IMR-90 (cell line): ENCODE measurements around the gene RGS19. TPM values are rescaled to one million over a fixed set of nuclear protein-coding genes. Genes with fewer than 3 reads are reported as not detected.
A peak's percentile ranks its signal among the peaks of the same experiment; 100 is the strongest.

Source experiments
- ATAC-seq: fragments of 200-7000 bp; cut with Tn5 transposase; 2 replicates; pipeline ENCODE4 v1.9.1; 2020; ENCODE audit warnings: low read depth, mild to moderate bottlenecking, moderate library complexity
- BruUV-seq: library from RNA; stranded (reverse); fragments of 400-500 nt; replicated peaks from 2 replicates; lab custom pipeline; 2021; lab: Mats Ljungman, UMichigan
- CTCF ChIA-PET: fragments of 300-600 bp; formaldehyde crosslinking; extraction: SDS; loops from one replicate; lab custom pipeline; 2021; ENCODE audit warnings: antibody characterized with exemption; lab: Yijun Ruan, JAX
- POLR2A ChIA-PET: fragments of 300-600 bp; sonication (Branson Sonifier 250); formaldehyde crosslinking; loops from one replicate; lab custom pipeline; 2022; ENCODE audit warnings: antibody characterized with exemption; ENCODE audit not compliant: unreplicated experiment; lab: Charles Lee
- DNase-seq: peaks from one replicate; pipeline ENCODE4 v3.0.0; 2013
- H2AFZ ChIP-seq: replicated peaks from 2 replicates; pipeline ENCODE3; 2013; ENCODE audit warnings: low read length, mild to moderate bottlenecking; ENCODE audit not compliant: poor library complexity
- H2AK5ac ChIP-seq: 2 replicates; pipeline ENCODE4 v1.6.1; 2013; ENCODE audit warnings: low read depth, low read length, inconsistent platforms
- H2AK9ac ChIP-seq: replicated peaks from 2 replicates; pipeline ENCODE3; 2013; ENCODE audit warnings: mild to moderate bottlenecking, low read depth, low read length, moderate library complexity; ENCODE audit not compliant: poor library complexity
- H2BK120ac ChIP-seq: 2 replicates; pipeline ENCODE4 v1.6.1; 2013; ENCODE audit warnings: low read depth, low read length, inconsistent platforms
- H2BK15ac ChIP-seq: 3 replicates; pipeline ENCODE4 v1.6.1; 2013; ENCODE audit warnings: low read depth, low read length, inconsistent platforms
- H2BK20ac ChIP-seq: 2 replicates; pipeline ENCODE4 v1.6.1; 2013; ENCODE audit warnings: low read depth, mild to moderate bottlenecking, inconsistent platforms, low read length, moderate library complexity
- H2BK5ac ChIP-seq: 2 replicates; pipeline ENCODE4 v1.6.1; 2013; ENCODE audit warnings: mild to moderate bottlenecking, low read depth, low read length, inconsistent platforms; ENCODE audit not compliant: poor library complexity, severe bottlenecking
- H3K14ac ChIP-seq: replicated peaks from 2 replicates; pipeline ENCODE4 v1.6.1; 2013; ENCODE audit warnings: low read depth, low read length, inconsistent platforms
- H3K18ac ChIP-seq: 2 replicates; pipeline ENCODE4 v1.6.1; 2013; ENCODE audit warnings: low read depth, low read length, control low read depth
- H3K23ac ChIP-seq: 2 replicates; pipeline ENCODE4 v1.6.1; 2013; ENCODE audit warnings: low read depth, low read length, inconsistent platforms
- H3K27ac ChIP-seq: 2 replicates; pipeline ENCODE4 v1.5.1; 2013; ENCODE audit warnings: mild to moderate bottlenecking, control low read depth, low read length; ENCODE audit not compliant: insufficient read depth
- H3K27me3 ChIP-seq: 2 replicates; pipeline ENCODE4 v1.6.1; 2013; ENCODE audit warnings: low read length; ENCODE audit not compliant: control insufficient read depth, insufficient read depth
- H3K36me3 ChIP-seq: 2 replicates; pipeline ENCODE4 v1.6.1; 2013; ENCODE audit warnings: low read length, mixed read lengths; ENCODE audit not compliant: control insufficient read depth, insufficient read depth
- H3K4ac ChIP-seq: 2 replicates; pipeline ENCODE4 v1.6.1; 2013; ENCODE audit warnings: low read depth, low read length, inconsistent platforms
- H3K4me1 ChIP-seq: 2 replicates; pipeline ENCODE4 v1.6.1; 2013; ENCODE audit warnings: low read length, mixed read lengths; ENCODE audit not compliant: control insufficient read depth, insufficient read depth
- H3K4me2 ChIP-seq: 2 replicates; pipeline ENCODE4 v1.6.1; 2013; ENCODE audit warnings: low read depth, mild to moderate bottlenecking, control low read depth, low read length, moderate library complexity
- H3K4me3 ChIP-seq: 2 replicates; pipeline ENCODE4 v1.5.1; 2013; ENCODE audit warnings: low read depth, mild to moderate bottlenecking, control low read depth, low read length, moderate library complexity; ENCODE audit not compliant: insufficient read depth
- H3K56ac ChIP-seq: 2 replicates; pipeline ENCODE4 v1.6.1; 2013; ENCODE audit warnings: low read length, inconsistent platforms; ENCODE audit not compliant: insufficient read depth; ENCODE audit errors: extremely low read depth
- H3K79me1 ChIP-seq, 2 experiments: 2 replicates each; pipeline ENCODE4 v1.6.1; 2013; ENCODE audit warnings: low read length in 2 of 2, inconsistent platforms in 1 of 2, low read depth in 1 of 2
- H3K9ac ChIP-seq: 2 replicates; pipeline ENCODE4 v1.6.1; 2013; ENCODE audit warnings: low read depth, low read length, control low read depth
- H3K9me1 ChIP-seq: 2 replicates; pipeline ENCODE4 v1.6.1; 2013; ENCODE audit warnings: low read length, inconsistent platforms; ENCODE audit not compliant: insufficient read depth
- H3K9me3 ChIP-seq: 2 replicates; pipeline ENCODE4 v1.6.1; 2013; ENCODE audit warnings: low read length; ENCODE audit not compliant: control insufficient read depth, insufficient read depth
- H4K20me1 ChIP-seq: 2 replicates; pipeline ENCODE4 v1.6.1; 2013; ENCODE audit warnings: low read length, inconsistent platforms; ENCODE audit not compliant: insufficient read depth
- H4K5ac ChIP-seq: 2 replicates; pipeline ENCODE4 v1.6.1; 2013; ENCODE audit warnings: mild to moderate bottlenecking, low read depth, low read length, control low read depth
- H4K8ac ChIP-seq, 2 experiments: 2 replicates each; pipeline ENCODE4 v1.6.1; 2013; ENCODE audit warnings: low read depth in 2 of 2, low read length in 2 of 2, control low read depth in 1 of 2, inconsistent platforms in 1 of 2
- H4K91ac ChIP-seq: 2 replicates; pipeline ENCODE4 v1.6.1; 2013; ENCODE audit warnings: low read depth, low read length, inconsistent platforms; ENCODE audit not compliant: insufficient read depth
- BHLHE40 ChIP-seq: fragments of 150-350 bp; IDR thresholded peaks from 2 replicates; pipeline ENCODE4 v1.6.1; 2016; ENCODE audit warnings: mild to moderate bottlenecking, low read depth, low read length
- CEBPB ChIP-seq: IDR thresholded peaks from 2 replicates; pipeline ENCODE4 v1.6.1; 2012; ENCODE audit warnings: low read depth, low read length, improper control_type of control experiment
- CHD1 ChIP-seq: IDR thresholded peaks from 2 replicates; pipeline ENCODE4 v1.6.1; 2012; ENCODE audit warnings: low read depth, low read length, improper control_type of control experiment
- FOS ChIP-seq: fragments of 150-350 bp; IDR thresholded peaks from 2 replicates; pipeline ENCODE4 v1.6.1; 2016; ENCODE audit warnings: low read depth, low read length
- MAFK ChIP-seq: IDR thresholded peaks from 2 replicates; pipeline ENCODE4 v1.6.1; 2012; ENCODE audit warnings: low read depth, low read length, improper control_type of control experiment
- MAZ ChIP-seq: IDR thresholded peaks from 2 replicates; pipeline ENCODE4 v1.6.1; 2012; ENCODE audit warnings: low read depth, mild to moderate bottlenecking, low read length, improper control_type of control experiment, moderate library complexity, borderline replicate concordance
- MXI1 ChIP-seq: IDR thresholded peaks from 2 replicates; pipeline ENCODE4 v1.6.1; 2012; ENCODE audit warnings: low read depth, mild to moderate bottlenecking, low read length, moderate library complexity, borderline replicate concordance
- NFE2L2 ChIP-seq: fragments of 150-350 bp; IDR thresholded peaks from 2 replicates; pipeline ENCODE4 v1.6.1; 2016; ENCODE audit warnings: low read depth, mild to moderate bottlenecking, low read length
- POLR2A ChIP-seq: IDR thresholded peaks from 2 replicates; pipeline ENCODE4 v1.6.1; 2012; ENCODE audit warnings: mild to moderate bottlenecking, low read depth, low read length
- RAD21 ChIP-seq: IDR thresholded peaks from 2 replicates; pipeline ENCODE4 v1.6.1; 2012; ENCODE audit warnings: low read length, improper control_type of control experiment
- RCOR1 ChIP-seq: IDR thresholded peaks from 2 replicates; pipeline ENCODE4 v1.6.1; 2012; ENCODE audit warnings: mild to moderate bottlenecking, low read length, improper control_type of control experiment; ENCODE audit not compliant: insufficient replicate concordance
- RFX5 ChIP-seq: IDR thresholded peaks from 2 replicates; pipeline ENCODE4 v1.8.0; 2012; ENCODE audit warnings: low read depth, mild to moderate bottlenecking, low read length, moderate library complexity
- SMC3 ChIP-seq: fragments of 150-350 bp; IDR thresholded peaks from 2 replicates; pipeline ENCODE4 v1.6.1; 2016; ENCODE audit warnings: low read depth, mild to moderate bottlenecking, antibody characterized with exemption, low read length, moderate library complexity
- WGBS, 2 experiments: methylation state at CpG; one replicate each; pipeline versions ENCODE4 v1.1.5 to v1.1.7; 2013; ENCODE audit warnings: missing lambda C conversion rate in 2 of 2; ENCODE audit not compliant: insufficient read length in 1 of 2; ENCODE audit errors: extremely low coverage in 2 of 2; 5-methylcytosine and 5-hydroxymethylcytosine counted together
- dilution Hi-C: fragments of 300-500 bp; cut with HindIII; formaldehyde crosslinking; loops from one replicate; pipeline ENCODE4 v1.14.3; 2018; ENCODE audit warnings: low sequenced_read_pairs; ENCODE audit not compliant: unreplicated experiment
- in situ Hi-C: fragments of 300-500 bp; cut with MboI; formaldehyde crosslinking; loops from 3 replicates; pipeline ENCODE4 v1.14.3; 2019; ENCODE audit warnings: low sequenced_read_pairs, inconsistent platforms, mixed read lengths
- intact Hi-C: fragments of 100-400 bp; cut with micrococcal nuclease; formaldehyde crosslinking; loops from 2 replicates; pipeline ENCODE4 v1.10.0; 2022
- polyA plus RNA-seq, 3 experiments: library from polyadenylated mRNA; depleted of rRNA; stranded (reverse); fragments of >200 nt; gene quantifications; 2 replicates each; pipeline ENCODE4 v1.2.3, GENCODE V29; 2012; ENCODE audit warnings: low replicate concordance in 1 of 3
- total RNA-seq: library from RNA; depleted of rRNA; stranded (reverse); fragments of >200 nt; gene quantifications from 2 replicates; pipeline ENCODE4 v1.2.3, GENCODE V29; 2012
- TF ChIP-seq, protein P1 (sequence below): fragments of 150-350 bp; IDR thresholded peaks from 2 replicates; pipeline ENCODE4 v1.6.1; 2016; ENCODE audit warnings: low read depth, mild to moderate bottlenecking, low read length, moderate library complexity, borderline replicate concordance
- TF ChIP-seq, protein P2 (sequence below): fragments of 150-350 bp; IDR thresholded peaks from 2 replicates; pipeline ENCODE4 v1.6.1; 2017; ENCODE audit warnings: mild to moderate bottlenecking, antibody characterized with exemption, low read length, low read depth
- TF ChIP-seq, protein P3 (sequence below): conservative IDR thresholded peaks from 2 replicates; pipeline ENCODE4 v1.5.1; 2012; ENCODE audit warnings: mild to moderate bottlenecking, low read depth, low read length, improper control_type of control experiment

RGS19 gene
- total and polyA plus RNA-seq, 2 of the 4 experiments (the other 2 are of a cell fraction), result 7.7 to 17.5 TPM

DNA sequence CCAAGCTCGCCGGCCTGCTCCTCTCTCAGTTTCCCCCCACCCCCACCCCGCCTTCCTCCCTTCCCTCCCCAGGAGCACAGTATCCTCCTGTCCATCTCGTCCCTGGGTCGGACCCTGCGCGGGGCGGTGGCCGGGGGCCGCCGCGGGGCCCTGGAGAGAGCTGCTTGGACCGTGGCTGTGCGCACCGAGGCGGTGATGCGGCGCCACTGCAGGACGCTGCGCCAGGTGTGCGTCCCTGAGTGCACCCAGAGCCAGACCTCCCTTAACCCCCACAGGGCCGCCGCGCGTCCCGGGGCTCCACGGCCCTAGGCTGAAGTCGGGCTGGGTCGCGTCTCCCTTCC is 41.1 kb downstream of the RGS19 start:
- peaks cover 5% of the 10 kb centered on the region; the same call in 1 of the 2 replicates for H3K4me1 ChIP-seq
- no peak overlapping the region for H4K5ac ChIP-seq
- no peak overlapping the region for H3K4ac ChIP-seq
- no peak overlapping the region for H2BK20ac ChIP-seq
- TF ChIP-seq RFX5 (no peak), RCOR1 (no peak), MAFK (no peak), NFE2L2 (no peak), FOS (no peak), SMC3 (no peak), CHD1 (no peak), CEBPB (no peak), RAD21 (no peak), MXI1 (no peak), BHLHE40 (no peak), MAZ (no peak), POLR2A (no peak)
- TF ChIP-seq, protein P1, sequence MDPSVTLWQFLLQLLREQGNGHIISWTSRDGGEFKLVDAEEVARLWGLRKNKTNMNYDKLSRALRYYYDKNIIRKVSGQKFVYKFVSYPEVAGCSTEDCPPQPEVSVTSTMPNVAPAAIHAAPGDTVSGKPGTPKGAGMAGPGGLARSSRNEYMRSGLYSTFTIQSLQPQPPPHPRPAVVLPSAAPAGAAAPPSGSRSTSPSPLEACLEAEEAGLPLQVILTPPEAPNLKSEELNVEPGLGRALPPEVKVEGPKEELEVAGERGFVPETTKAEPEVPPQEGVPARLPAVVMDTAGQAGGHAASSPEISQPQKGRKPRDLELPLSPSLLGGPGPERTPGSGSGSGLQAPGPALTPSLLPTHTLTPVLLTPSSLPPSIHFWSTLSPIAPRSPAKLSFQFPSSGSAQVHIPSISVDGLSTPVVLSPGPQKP, result no peak
- TF ChIP-seq, protein P2, sequence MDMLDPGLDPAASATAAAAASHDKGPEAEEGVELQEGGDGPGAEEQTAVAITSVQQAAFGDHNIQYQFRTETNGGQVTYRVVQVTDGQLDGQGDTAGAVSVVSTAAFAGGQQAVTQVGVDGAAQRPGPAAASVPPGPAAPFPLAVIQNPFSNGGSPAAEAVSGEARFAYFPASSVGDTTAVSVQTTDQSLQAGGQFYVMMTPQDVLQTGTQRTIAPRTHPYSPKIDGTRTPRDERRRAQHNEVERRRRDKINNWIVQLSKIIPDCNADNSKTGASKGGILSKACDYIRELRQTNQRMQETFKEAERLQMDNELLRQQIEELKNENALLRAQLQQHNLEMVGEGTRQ, result no peak
- TF ChIP-seq, protein P3, sequence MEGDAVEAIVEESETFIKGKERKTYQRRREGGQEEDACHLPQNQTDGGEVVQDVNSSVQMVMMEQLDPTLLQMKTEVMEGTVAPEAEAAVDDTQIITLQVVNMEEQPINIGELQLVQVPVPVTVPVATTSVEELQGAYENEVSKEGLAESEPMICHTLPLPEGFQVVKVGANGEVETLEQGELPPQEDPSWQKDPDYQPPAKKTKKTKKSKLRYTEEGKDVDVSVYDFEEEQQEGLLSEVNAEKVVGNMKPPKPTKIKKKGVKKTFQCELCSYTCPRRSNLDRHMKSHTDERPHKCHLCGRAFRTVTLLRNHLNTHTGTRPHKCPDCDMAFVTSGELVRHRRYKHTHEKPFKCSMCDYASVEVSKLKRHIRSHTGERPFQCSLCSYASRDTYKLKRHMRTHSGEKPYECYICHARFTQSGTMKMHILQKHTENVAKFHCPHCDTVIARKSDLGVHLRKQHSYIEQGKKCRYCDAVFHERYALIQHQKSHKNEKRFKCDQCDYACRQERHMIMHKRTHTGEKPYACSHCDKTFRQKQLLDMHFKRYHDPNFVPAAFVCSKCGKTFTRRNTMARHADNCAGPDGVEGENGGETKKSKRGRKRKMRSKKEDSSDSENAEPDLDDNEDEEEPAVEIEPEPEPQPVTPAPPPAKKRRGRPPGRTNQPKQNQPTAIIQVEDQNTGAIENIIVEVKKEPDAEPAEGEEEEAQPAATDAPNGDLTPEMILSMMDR, result no peak
- H3K18ac ChIP-seq, result no peak overlapping the region
- ATAC-seq (peak; percentile 2; the same call in 1 of the 2 replicates), DNase-seq (no peak)
- no peak overlapping the region for H3K23ac ChIP-seq
- peak overlapping the region; percentile 26 for H2AK9ac ChIP-seq
- no peak overlapping the region for H4K91ac ChIP-seq
- in situ Hi-C loops (no loop called here), dilution Hi-C loops (no loop called here), intact Hi-C loops (loop anchor here (2.0 kb wide), 1 partner anchor 19 kb away; no protein-coding TSS in a partner anchor)
- H3K4me3 ChIP-seq, result no peak overlapping the region
- H2AFZ ChIP-seq, result peak overlapping the region; percentile 91
- H2AK5ac ChIP-seq, result no peak overlapping the region
- no peak overlapping the region for H3K9ac ChIP-seq
- peaks cover 5% of the 10 kb centered on the region; the same call in 1 of the 2 replicates for H4K20me1 ChIP-seq
- 0% methylated on average over 3 of the region's 30 CpGs; no CpG with 5 or more reads in 1 of the 2 experiments for WGBS, 2 experiments
- H3K36me3 ChIP-seq, result peaks cover 5% of the 10 kb centered on the region; the same call in 1 of the 2 replicates
- H2BK120ac ChIP-seq, result no peak overlapping the region
- H3K56ac ChIP-seq, result no peak overlapping the region
- no peak overlapping the region for H3K27ac ChIP-seq
- no TSS peak for BruUV-seq
- CTCF ChIA-PET, result interaction anchor here (0.8 to 1.9 kb wide), 5 partner anchors 10 to 500 kb away, joined by 3 to 8 read pairs (median 3); partner anchors contain the start of gene PTK6
- H3K79me1 ChIP-seq, result no peaks in the 10 kb centered on the region
- H3K14ac ChIP-seq, result no peak overlapping the region
- POLR2A ChIA-PET, result no interaction called here
- H3K9me1 ChIP-seq, result no peaks in the 10 kb centered on the region
- H3K9me3 ChIP-seq, result no peaks in the 10 kb centered on the region
- H3K27me3 ChIP-seq, result peaks cover 44% of the 10 kb centered on the region
- no peak overlapping the region for H2BK15ac ChIP-seq
- no peak overlapping the region for H4K8ac ChIP-seq
- no peak overlapping the region for H3K4me2 ChIP-seq
- H2BK5ac ChIP-seq, result no peak overlapping the region
